ENCODE results near the gene DNAAF1.
A peak's percentile ranks its signal among the peaks of the same experiment; 100 is the strongest.

DNAAF1 gene

GRCh38 chr16:84161037-84161436 is 15.9 kb downstream of the DNAAF1 start:
- DNase-seq (ENCODE audit: low read depth in 2 of 2): no peak

GRCh38 chr16:84161801-84162200 is 16.7 kb downstream of the DNAAF1 start:
- DNase-seq (ENCODE audit: low read depth in 2 of 2): no peak

GRCh38 chr16:84165746-84166145 is 20.6 kb downstream of the DNAAF1 start:
- no peak for DNase-seq (ENCODE audit: low read depth in 2 of 2)

- no peak for DNase-seq (ENCODE audit: low read depth in 2 of 2)
These were observed 21.9 kb downstream of the DNAAF1 start for GRCh38 chr16:84166796-84167695.

GRCh38 chr16:84169765-84170310 is 24.7 kb downstream of the DNAAF1 start:
- no peak for DNase-seq (ENCODE audit: low read depth in 2 of 2)

- no peak for DNase-seq (ENCODE audit: low read depth in 2 of 2)
These were observed 29.3 kb downstream of the DNAAF1 start for GRCh38 chr16:84174396-84174795.

- DNase-seq (ENCODE audit: low read depth in 2 of 2): no peak
These were observed 30.4 kb downstream of the DNAAF1 start for GRCh38 chr16:84175350-84176081.

GRCh38 chr16:84176192-84177053 is 31.3 kb downstream of the DNAAF1 start:
- no peak for DNase-seq (ENCODE audit: low read depth in 2 of 2)

- peak; percentile 20 to 28 for DNase-seq (ENCODE audit: low read depth in 2 of 2)
These were observed 32.6 kb downstream of the DNAAF1 start for GRCh38 chr16:84177741-84178073.

- no peak for DNase-seq (ENCODE audit: low read depth in 2 of 2)
These were observed 33.1 kb downstream of the DNAAF1 start for GRCh38 chr16:84178146-84178765.

- DNase-seq (ENCODE audit: low read depth in 2 of 2): no peak
These were observed 33.9 kb downstream of the DNAAF1 start for GRCh38 chr16:84178892-84179611.

GRCh38 chr16:84179612-84180320 is 34.7 kb downstream of the DNAAF1 start:
- DNase-seq (ENCODE audit: low read depth in 2 of 2): no peak

- no peak for DNase-seq (ENCODE audit: low read depth in 2 of 2)
These were observed 35.5 kb downstream of the DNAAF1 start for GRCh38 chr16:84180519-84181140.

GRCh38 chr16:84181144-84181915 is 36.2 kb downstream of the DNAAF1 start:
- no peak for DNase-seq (ENCODE audit: low read depth in 2 of 2)

GRCh38 chr16:84182104-84182503 is 37.0 kb downstream of the DNAAF1 start:
- no peak for DNase-seq (ENCODE audit: low read depth in 2 of 2)

GRCh38 chr16:84182680-84183571 is 37.8 kb downstream of the DNAAF1 start:
- no peak for DNase-seq (ENCODE audit: low read depth in 2 of 2)

- DNase-seq (ENCODE audit: low read depth in 2 of 2): no peak
These were observed 38.4 kb downstream of the DNAAF1 start for GRCh38 chr16:84183572-84183875.

Measured in fibroblast of skin of left quadriceps (primary cell).